SU-DHL-6 (cell line): ENCODE measurements around the gene C11orf54.

Experiments
- CTCF ChIP-seq: fragments of 200-600 bp; sonication (generic); IDR thresholded peaks from one replicate; pipeline ENCODE4 v1.5.1; 2017; ENCODE audit warnings: antibody characterized with exemption, mild to moderate bottlenecking, low read length, moderate library complexity; ENCODE audit not compliant: insufficient read depth, poor library complexity, severe bottlenecking
- EZH2phosphoT487 ChIP-seq: fragments of 200-600 bp; sonication (generic), shearing (Covaris generic); conservative IDR thresholded peaks from 2 replicates; pipeline ENCODE4 v1.6.1; 2018; ENCODE audit warnings: mild to moderate bottlenecking, antibody characterized with exemption, low read length, moderate library complexity, mixed read lengths

- no peak for TF ChIP-seq CTCF
- TF ChIP-seq EZH2phosphoT487, result no peak
Observed at GRCh38 chr11:93813974-93814373, 72.5 kb downstream of the C11orf54 start.
